HG02610 (cell line): ENCODE results near the gene CAMK2A.
A peak's percentile ranks its signal among the peaks of the same experiment; 100 is the strongest.
"Not testable (repeated sequence)": the region's sequence is repeated elsewhere in the genome, so short reads cannot be mapped to it uniquely, and the experiment has no call there.

Experiments
- ATAC-seq: cut with Tn5 transposase; IDR thresholded peaks from one replicate; pipeline ENCODE4 v1.9.1; 2021; ENCODE audit warnings: mild to moderate bottlenecking, moderate library complexity; ENCODE audit not compliant: unreplicated experiment

The CAMK2A gene

DNA sequence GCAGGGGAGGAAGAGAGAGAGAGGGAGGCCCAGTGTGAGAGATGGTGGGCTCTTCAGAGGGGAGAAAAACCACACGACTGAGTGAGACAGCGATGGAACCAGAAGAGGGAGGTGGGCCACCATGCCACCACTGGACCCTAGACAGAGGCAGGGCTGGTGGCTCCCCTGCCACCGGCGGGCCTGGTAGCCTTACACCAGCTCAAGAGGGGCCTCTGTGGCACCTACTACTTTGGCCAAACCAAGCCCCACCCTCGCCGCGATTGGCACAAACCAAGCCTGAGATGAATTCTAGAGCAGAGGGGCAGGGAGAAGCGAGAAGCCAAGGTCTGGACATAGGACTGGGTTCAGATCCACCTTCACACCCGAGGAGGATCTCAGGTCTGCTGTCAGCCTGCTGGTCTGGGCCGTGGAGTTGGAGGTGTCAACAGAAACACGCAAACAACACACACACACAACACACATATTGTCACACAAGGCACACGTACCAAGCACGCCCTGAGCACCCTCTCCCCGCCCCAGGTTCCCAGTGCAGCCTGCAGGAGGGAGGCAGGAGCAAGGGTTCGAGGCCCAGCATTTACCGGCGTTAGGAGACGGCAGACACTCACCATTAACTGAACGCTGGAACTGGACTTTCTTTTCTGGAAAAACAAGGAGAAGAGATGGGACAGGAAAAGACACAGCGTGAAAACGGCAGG, 50.3 kb downstream of the CAMK2A start:
- no peak for ATAC-seq

DNA sequence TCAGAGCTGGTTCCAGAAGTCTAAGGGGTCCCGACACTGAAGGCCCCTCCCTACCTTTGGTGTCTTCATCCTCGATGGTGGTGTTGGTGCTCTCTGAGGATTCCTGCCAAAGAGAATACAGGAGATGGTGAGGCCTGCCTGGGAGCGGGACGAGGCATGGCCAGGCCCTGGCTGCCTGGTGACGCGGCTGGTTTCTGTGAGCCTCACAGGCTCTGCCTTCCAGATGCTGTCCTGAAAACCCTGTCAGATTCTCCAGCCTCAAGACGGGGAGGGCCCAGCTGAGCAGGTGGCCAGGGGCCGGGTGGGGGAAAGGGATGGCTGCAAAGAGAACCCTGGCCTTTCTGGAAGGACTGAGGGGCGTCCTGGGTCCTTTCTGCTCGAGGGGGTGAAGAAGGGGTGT, 50.9 kb downstream of the CAMK2A start:
- no peak for ATAC-seq

- no peak for ATAC-seq
Measured at GRCh38 chr5:150236981-150237754, 52.4 kb downstream of the CAMK2A start.

- ATAC-seq = no peak
Measured at GRCh38 chr5:150236313-150236712, 53.3 kb downstream of the CAMK2A start.

DNA sequence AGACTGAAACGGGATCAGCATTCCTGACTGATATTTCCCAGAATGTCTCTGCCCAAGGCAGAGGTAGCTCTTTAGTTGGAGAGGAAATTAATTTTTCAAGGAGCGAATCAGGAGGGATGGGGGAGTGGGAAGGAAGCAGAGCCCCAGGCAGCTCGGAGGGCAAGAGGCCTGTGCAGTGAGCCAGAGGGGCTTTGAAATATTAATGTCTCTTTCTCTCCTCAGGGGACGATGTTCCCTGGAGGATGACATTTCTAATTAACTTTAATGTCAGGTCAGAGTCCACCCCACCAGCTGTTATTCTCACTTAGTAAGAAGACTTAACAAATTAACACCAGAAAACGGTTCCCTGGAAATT, 54.1 kb downstream of the CAMK2A start:
- ATAC-seq = no peak

GRCh38 chr5:150234576-150235499, 54.7 kb downstream of the CAMK2A start:
- ATAC-seq = no peak

GRCh38 chr5:150233706-150234105, 55.9 kb downstream of the CAMK2A start:
- not testable (repeated sequence) for ATAC-seq

- no peak for ATAC-seq
Measured at GRCh38 chr5:150230842-150231241, 58.7 kb downstream of the CAMK2A start.

DNA sequence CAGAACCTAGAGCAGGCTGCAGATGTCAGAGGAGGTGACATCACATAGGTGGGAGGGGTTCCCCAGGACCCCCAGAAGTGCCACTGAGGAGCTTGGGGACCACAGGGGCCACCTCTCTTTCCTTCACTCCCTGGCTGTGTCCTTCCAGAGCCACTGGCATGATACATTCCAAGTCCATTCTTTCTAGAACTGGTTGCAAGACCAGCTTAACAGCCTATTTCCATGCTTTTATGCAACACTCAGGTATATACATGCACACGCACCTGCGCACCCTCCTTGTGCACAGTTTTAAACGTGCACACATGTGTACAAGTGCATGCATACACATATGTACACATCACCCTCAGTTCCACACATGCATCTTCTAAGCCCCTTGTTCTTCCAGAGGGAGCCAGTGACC, 60.0 kb downstream of the CAMK2A start:
- no peak for ATAC-seq

DNA sequence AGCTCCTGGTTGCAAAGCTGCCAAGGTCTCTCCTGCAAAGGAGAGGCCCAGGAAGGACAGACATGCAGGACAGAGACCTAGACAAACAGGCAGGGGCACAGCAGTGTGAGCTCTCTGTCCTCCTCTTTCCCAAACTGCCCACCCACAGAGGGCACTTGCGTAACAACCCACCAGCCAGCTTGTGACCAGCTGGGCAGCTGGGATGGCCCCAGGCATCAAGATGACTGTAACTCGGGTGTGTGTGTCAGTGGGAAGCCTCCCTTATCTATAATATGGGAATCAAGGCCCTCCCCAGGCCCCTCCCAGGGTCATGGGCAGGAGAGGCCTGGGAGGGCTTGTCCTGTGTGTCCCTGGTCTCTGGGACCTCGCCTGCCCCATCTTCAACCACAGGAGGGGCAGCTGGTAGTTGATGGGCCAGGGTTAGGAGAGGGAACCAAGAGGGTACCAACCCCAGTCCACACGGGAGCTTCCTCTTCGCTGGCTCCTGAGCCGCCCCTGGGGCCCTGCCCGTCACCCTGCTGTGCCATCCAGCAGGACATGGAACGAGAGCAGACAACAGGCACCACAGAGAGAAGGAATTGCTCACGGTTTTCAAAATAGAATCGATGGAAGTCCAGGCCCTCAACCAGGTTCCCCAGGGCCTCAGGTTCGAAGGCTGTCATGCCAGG, 61.8 kb downstream of the CAMK2A start:
- no peak for ATAC-seq

DNA sequence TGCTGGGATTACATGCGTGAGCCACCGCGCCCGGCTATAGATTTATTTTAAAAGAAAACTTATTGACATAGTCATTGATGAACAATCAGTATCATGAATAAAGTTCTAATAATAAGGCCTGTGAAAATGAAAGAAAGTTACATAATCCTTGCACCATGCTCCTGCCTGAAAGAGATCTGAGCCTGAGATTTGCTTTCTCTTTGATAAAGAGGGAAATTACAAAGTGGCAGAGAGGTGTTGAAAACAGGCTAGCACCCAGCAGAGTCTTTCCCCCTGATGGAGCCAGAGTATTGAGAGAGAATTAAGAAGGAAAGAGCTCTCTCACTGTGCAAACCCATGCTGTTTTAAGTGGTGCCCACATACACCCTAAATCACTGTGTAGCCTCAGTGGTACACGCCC, 62.5 kb downstream of the CAMK2A start:
- ATAC-seq = no peak

DNA sequence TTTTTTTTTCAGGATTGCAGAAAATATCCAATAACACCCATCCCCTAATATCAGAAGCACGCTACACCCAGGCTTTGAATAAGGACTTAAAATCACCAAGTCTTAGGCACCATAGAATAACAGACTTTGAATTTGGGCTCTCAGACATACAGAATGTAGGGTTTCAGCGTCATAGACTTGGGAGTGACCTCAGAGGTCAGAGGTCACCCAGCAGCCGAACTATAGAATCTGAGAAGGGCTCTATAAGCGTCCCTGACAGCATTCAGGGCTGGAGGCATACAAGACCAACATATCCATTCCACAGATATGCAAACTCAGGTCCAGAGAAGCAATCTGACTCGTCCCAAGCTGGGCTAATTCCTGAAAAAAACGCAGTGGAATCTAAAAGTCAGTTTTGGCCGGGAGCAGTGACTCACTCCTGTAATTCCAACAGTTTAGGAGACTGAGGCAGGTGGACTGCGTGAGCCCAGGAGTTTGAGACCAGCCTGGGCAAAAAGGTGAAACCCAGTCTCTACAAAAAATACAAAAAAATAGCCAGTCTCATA, 65.0 kb downstream of the CAMK2A start:
- no peak for ATAC-seq

DNA sequence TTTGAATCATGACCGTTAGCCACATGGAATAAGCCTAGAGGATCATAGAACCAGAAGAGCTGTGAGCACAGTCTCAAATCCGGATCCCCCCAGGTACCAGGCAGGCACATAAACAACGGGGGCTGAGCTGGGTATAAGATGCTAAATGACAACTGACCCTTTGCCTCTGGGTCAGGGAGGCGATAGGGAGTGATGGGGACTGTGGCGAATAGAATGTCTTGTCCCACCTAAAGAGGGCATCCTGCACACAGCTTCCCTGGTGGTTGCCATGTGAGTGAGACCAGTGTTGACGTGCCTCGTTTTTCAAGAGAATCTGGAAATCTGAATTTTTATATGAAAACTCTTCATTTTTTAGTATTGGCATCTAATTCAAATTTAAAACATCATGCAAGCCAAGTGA, 66.1 kb downstream of the CAMK2A start:
- ATAC-seq = no peak

DNA sequence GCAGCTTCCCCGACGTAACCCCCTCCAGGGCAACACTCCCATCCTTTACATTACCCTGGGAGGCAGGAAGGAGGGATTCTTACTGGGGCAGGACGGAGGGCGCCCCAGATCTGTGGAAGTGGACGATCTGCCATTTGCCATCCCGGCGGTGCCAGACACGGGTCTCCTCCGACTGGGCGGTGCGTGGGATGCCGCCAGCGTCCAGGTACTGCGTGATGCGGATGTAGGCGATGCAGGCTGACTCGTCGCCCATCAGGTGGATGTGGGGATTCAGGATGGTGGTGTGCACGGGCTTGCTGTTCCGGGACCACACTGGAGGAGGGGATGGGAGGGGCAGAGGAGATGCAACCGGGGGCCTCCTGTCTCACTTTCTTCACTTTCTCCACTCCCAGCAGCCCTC, 66.7 kb downstream of the CAMK2A start:
- no peak for ATAC-seq

GRCh38 chr5:150221471-150221870, 68.1 kb downstream of the CAMK2A start:
- no peak for ATAC-seq

- no peak for ATAC-seq
Measured at GRCh38 chr5:150219861-150220260, 69.7 kb downstream of the CAMK2A start.

- ATAC-seq = no peak
Measured at GRCh38 chr5:150219142-150219541, 70.4 kb downstream of the CAMK2A start.

GRCh38 chr5:150218693-150219035, 70.9 kb downstream of the CAMK2A start:
- ATAC-seq = no peak

DNA sequence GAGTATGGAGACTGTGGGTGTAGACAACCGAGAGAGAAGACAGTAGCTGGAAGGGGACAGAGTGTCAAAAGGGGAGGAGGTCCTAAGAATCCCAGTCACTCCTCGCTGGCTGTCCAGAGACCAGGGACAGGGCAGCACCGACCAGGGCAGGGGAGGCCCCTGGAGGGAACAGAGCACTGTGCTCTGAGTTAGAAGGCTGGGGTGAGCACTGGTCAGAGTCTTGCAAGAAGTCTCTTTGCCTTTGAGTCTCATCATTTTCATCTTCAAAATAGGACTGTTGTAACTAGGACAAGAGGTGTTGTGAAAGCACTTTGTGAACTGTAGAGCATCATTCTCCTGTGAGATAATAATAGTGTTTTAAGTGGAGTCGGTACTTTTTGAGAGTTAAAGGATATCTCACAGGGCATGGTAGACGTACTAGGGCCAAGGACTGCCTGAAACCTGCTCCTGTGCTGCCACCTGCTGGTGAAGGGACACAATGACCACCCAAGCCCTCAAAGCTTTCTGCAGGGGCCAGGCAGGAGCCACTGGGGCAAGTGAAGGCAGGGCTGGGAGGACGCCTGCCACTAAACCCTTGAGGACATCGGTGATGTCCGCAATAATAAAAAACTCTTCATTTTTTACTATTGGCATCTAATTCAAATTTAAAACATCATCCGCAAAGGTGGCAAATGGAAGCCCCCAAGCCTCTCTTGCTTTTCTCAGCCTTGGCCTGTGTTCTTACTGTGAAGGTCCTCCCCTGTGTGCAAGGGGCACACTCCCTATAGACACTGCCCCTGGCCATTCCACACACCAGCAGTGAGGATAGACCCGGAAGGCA, 71.5 kb downstream of the CAMK2A start:
- peak; percentile 78 for ATAC-seq

DNA sequence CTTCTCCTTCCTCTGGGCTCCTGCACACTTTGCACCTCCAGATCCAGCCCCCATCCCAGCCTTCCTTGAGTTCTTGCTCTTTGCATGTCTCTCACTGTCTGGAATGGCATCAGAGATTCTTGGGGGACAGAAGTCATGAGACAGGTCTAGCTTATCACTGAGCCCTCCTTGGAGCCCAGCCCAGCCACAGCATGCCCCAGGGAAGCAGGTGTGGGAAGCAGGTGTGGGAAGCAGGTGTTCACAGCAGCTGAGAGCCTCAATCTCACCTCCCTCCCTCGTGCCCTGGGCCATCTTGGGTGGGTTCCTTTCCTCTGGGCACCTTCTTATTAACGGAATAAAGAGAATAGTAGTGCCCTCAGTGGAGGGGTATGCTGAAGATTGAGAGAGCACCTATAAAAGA, 72.5 kb downstream of the CAMK2A start:
- ATAC-seq = no peak
